HTERT RPE-1 (cell line): ENCODE measurements around the gene AARS1.
"Not testable (repeated sequence)": the region's sequence is repeated elsewhere in the genome, so short reads cannot be mapped to it uniquely, and the experiment has no call there.

Experiments used
- in situ Hi-C: fragments of 300-500 bp; cut with MboI; formaldehyde crosslinking; loops from 4 replicates; pipeline ENCODE4 v1.14.3; 2020; ENCODE audit warnings: low sequenced_read_pairs

AARS1 gene

DNA sequence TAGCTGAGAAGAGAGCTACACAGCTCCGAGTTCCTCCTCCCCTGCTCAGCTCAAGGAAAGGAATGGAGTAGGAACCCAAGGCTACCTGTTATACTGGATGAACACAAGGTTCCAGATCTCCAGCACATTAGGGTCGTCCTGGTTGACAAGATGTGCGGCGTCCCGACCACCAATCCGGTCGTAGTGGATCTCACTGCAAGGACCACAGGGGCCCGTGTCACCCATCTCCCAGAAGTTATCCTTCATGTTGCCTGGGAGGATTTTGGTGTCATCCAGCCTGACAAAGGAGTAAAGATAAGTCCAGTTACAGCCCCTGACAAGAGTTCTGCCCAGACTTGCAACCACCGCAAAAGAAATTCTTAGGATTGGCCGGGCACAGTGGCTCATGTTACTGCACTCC is 17.6 kb downstream of the AARS1 start:
- in situ Hi-C loops = no loop called here

- in situ Hi-C loops = no loop called here
Measured at GRCh38 chr16:70270176-70270575, 19.1 kb downstream of the AARS1 start.

DNA sequence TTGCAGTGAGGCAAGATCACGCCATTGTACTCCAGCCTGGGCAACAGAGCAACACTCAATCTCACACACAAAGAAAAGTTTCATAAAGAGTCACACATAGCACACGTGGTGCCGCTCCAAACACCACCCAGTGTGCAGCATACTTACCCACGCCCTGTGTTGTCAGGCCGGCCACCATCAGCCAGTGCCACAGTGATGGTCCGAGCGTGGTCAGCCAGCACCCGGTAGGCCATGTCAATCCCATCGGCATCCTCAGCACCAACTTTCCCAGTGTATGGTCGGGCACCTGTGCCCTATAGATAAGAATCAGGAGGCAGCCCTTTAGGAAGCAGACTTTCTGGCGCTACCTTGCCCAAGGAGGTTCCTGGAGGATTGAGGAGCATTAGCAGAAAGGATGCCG is 19.8 kb downstream of the AARS1 start:
- in situ Hi-C loops = no loop called here

DNA sequence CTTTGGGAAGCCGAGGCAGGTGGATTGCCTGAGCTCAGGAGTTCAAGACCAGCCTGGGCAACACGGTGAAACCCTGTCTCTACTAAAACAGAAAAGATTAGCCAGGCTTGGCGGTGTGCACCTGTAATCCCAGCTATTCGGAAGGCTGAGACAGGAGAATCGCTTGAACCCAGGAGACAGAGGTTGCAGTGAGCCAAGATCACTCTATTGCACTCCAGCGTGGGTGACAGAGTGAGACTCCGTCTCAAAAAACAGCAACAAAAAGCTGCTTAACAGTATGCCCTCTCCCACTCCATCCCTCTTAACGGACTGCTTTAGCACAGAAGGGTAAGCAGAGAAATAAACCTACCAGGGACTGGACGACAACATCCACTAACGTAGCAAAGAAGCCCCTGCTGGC is 21.4 kb downstream of the AARS1 start:
- in situ Hi-C loops = not testable (repeated sequence)

DNA sequence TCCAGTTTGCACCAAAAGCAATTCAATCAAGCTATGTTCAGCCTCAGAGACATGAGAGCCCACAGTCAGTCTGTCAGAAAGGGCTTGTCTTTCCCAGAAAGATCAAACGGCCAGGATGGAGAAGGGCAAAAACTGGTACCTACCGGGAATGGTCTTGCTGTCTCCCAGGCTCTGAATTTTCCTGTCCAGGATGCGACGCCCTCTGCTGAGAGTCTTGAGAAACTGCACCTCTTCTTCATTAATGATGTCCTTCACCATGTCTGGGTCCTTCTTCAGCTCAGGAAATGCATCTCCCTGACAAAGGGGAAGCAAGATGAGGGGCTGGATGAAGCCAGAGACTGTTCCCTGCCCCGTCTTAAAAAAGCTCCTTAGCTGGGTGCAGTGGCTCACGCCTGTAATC is 21.8 kb downstream of the AARS1 start:
- in situ Hi-C loops = no loop called here

DNA sequence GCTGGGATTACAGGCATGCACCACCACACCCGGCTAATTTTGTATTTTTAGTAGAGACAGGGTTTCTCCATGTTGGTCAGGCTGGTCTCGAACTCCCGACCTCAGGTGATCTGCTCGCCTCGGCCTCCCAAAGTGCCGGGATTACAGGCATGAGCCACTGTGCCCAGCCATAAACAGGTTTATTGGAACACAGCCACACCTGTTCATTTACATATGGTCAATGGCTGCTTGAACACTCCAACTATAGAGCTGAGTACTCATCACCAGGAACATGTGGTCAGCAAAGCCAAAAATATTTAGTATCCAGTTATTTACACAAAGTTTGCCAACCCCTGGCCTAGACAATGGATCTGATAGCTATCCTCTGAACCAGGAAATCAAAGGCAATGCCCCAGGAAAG is 29.4 kb downstream of the AARS1 start:
- in situ Hi-C loops = not testable (repeated sequence)

DNA sequence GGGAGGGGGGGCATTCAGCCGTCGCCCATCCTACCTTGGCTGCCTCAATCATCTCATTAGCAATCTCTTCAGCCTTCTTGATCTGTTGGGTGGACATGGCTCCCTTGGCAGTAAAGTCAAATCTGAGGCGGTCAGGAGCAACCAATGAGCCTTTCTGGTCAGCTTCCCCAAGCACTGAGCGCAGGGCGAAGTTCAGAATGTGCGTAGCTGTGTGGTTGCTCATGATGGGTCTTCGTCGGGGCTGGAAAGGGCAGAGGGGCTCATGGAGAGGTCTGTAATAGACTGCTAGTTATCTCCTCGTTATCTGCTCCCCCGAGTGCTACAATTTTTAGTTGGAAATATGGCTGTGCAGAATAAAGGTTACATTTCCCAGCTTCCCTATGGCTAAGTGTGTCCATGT is 30.4 kb downstream of the AARS1 start:
- in situ Hi-C loops = no loop called here

DNA sequence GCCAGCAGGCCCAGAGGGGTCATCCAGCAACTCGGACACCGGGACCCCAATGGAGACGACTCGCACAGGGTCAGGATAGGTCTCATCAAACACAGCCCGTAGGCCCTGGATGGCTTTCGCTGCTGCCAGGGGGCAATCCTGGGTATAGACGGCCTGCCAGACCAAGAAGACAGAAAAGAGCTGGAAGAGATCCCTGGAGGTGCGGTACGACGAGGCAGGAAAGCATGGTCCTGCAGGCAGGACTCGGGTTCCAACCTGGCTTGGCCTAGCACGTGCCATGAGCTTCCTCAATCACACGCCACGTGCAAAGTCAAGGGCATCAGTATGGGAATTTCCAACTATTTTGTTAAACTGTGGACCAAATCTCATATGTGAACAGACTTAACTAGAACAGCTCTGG is 31.2 kb downstream of the AARS1 start:
- in situ Hi-C loops = no loop called here

GRCh38 chr16:70257391-70257790 is 31.9 kb downstream of the AARS1 start:
- in situ Hi-C loops = no loop called here

GRCh38 chr16:70255574-70255973 is 33.7 kb downstream of the AARS1 start:
- in situ Hi-C loops = no loop called here

GRCh38 chr16:70254965-70255286 is 34.4 kb downstream of the AARS1 start:
- in situ Hi-C loops = no loop called here

GRCh38 chr16:70254180-70254964 is 34.9 kb downstream of the AARS1 start:
- in situ Hi-C loops = no loop called here

GRCh38 chr16:70253291-70254106 is 35.8 kb downstream of the AARS1 start:
- in situ Hi-C loops = no loop called here

GRCh38 chr16:70252355-70252988 is 36.8 kb downstream of the AARS1 start:
- in situ Hi-C loops = no loop called here

DNA sequence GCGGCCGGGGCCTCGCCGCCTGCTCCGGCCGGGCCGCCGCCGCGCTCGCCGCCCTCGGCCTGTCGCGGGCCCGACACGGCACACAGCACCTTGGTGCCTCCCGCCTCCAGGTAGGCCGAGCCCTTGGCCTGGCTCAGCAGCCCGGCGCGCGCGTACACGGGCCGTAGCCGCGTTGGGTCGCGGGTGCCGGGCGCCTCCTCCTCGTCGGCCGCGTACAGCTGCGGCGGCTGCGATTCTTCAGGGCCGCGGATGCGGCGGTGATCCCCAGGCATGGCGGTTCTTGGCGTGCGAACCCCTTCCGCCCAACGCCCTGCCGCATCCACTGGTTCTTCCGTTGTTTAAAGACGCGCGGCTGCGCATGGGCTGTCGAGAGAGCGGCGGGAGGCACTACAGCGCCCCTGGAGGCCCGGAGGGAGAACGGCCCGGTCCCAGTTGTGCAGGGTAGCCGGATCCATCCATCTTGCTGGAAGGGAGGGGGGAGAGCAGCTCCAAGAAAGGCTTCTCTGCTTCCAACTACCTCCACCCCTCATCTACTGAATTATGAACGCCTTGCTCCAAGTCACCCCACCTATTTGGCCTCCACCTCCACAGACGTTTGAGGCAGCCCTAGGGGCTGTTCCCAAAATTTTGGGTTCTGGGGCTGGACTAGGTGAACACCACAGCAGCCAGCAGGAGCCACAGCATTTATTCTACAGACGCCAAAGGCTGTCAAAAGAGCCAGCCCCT is 37.5 kb downstream of the AARS1 start, which contains the start of gene EXOSC6:
Gene EXOSC6 (minus strand): TSS at position 312 of the 726 bp plus-strand sequence. CDS start 40 bp downstream, at position 272.
- in situ Hi-C loops = no loop called here

DNA sequence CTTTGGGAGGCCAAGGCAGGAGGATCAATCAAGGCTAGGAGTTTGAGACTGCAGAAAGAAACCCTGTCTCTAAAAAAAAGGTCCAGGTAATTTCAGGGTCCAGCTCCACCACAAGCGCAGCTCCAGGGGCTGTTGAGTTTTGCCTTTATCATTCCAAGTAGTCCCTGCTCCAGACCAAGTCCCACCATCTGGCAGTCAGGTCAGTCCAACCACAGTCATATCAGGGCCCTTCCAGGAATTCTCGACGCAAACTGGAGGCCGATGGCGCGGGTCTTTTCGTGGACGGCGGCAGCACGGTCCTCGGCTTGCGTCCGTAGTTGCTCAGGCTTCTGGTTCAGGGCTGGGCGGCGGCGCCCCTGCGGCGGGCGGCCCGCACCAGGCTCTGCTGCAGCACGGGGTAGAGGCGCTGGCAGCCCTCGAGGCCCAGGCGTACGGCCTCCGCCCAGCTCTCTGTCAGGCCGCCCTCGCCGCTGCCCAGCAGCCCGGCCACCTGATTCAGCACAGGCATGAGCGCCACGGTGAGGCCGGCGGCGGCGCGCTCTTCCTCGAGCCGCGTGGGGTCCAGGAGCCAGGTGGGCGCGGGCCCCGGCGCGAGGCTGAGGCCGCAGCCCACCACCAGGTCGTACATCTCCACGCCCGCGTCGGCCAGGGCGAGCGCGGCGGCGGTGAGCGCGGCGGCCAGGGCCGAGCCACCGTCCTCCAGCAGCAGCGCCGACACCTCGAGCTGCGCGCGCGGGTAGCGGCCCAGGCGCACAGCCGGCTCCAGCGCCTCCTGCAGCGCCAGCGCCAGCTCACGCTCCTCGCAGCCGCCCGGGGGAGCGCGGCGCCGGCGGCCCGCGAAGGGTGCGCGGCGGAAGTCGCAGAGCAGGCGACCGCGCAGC is 38.3 kb downstream of the AARS1 start:
- in situ Hi-C loops = no loop called here

GRCh38 chr16:70249697-70250096 is 39.6 kb downstream of the AARS1 start:
- in situ Hi-C loops = not testable (repeated sequence)

GRCh38 chr16:70238773-70239172 is 50.5 kb downstream of the AARS1 start:
- in situ Hi-C loops = not testable (repeated sequence)

GRCh38 chr16:70231831-70232230 is 57.5 kb downstream of the AARS1 start:
- in situ Hi-C loops = not testable (repeated sequence)

GRCh38 chr16:70226024-70226423 is 63.3 kb downstream of the AARS1 start:
- in situ Hi-C loops = not testable (repeated sequence)
